Measurements from ENCODE around the gene INPP5K. TPM values are rescaled to one million over a fixed set of nuclear protein-coding genes. Genes with fewer than 3 reads are reported as not detected.

The INPP5K gene
- total RNA-seq, 1 donor from 2014 or later: 19.4 TPM

DNA sequence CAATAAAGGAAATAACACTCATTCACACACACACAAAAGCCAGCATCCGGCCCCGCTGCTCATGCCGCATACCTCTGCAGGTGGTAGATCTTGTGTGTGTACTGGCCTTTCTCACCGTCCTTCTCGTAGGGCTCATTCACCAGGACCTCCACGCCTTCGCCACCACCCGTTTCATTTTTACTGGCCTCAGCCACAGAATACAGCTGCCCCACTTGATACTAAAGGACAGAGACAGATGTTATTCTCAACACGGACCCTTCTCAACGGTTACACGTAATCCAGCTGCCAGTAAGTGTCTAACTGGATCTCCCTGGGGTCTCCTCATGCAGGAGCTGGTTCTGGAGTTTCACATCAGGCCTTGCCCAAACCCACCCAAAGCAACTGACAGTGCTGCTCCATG lies 36.5 kb upstream of the INPP5K start:
- Mint-ChIP-seq H3K36me3 (ENCODE audit: low read depth) (peaks cover 7% of the 10 kb centered on the region), H3K27me3 (ENCODE audit: low read depth) (no peaks in the 10 kb centered on the region), H3K27ac (ENCODE audit: unreplicated experiment) (no peak overlapping the region), H3K9me3 (no peaks in the 10 kb centered on the region), H3K4me3 (no peak overlapping the region), H3K4me1 (peaks cover 11% of the 10 kb centered on the region)
- TF ChIP-seq, protein P1, sequence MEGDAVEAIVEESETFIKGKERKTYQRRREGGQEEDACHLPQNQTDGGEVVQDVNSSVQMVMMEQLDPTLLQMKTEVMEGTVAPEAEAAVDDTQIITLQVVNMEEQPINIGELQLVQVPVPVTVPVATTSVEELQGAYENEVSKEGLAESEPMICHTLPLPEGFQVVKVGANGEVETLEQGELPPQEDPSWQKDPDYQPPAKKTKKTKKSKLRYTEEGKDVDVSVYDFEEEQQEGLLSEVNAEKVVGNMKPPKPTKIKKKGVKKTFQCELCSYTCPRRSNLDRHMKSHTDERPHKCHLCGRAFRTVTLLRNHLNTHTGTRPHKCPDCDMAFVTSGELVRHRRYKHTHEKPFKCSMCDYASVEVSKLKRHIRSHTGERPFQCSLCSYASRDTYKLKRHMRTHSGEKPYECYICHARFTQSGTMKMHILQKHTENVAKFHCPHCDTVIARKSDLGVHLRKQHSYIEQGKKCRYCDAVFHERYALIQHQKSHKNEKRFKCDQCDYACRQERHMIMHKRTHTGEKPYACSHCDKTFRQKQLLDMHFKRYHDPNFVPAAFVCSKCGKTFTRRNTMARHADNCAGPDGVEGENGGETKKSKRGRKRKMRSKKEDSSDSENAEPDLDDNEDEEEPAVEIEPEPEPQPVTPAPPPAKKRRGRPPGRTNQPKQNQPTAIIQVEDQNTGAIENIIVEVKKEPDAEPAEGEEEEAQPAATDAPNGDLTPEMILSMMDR (conservative IDR thresholded peaks at IDR 0.05): no peak
- no peak for DNase-seq (ENCODE audit: low read depth, low spot score)

DNA sequence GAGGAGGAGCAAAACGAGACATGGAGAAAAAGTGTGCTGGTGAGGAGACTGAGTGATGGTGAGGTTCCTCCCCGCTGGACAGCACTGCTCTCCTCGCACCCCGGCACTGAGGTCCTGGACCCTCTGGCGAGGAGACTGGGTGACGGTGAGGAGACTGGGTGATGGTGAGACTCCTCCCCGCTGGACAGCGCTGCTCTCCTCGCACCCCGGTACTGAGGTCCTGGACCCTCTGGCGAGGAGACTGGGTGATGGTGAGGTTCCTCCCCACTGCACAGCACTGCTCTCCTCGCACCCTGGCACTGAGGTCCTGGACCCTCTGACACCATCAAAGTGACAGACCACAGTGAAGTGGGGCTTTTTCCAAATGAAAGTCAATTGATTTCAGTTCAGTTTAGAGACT lies 35.3 kb upstream of the INPP5K start:
- TF ChIP-seq, protein P1 (conservative IDR thresholded peaks at IDR 0.05): no peak
- no peak overlapping the region for H3K27ac Mint-ChIP-seq (ENCODE audit: unreplicated experiment)
- H3K4me3 Mint-ChIP-seq: no peak overlapping the region
- H3K9me3 Mint-ChIP-seq: no peaks in the 10 kb centered on the region
- H3K36me3 Mint-ChIP-seq (ENCODE audit: low read depth): peaks cover 7% of the 10 kb centered on the region
- peaks cover 4% of the 10 kb centered on the region for H3K4me1 Mint-ChIP-seq
- no peaks in the 10 kb centered on the region for H3K27me3 Mint-ChIP-seq (ENCODE audit: low read depth)
- no peak for DNase-seq (ENCODE audit: low read depth, low spot score)

DNA sequence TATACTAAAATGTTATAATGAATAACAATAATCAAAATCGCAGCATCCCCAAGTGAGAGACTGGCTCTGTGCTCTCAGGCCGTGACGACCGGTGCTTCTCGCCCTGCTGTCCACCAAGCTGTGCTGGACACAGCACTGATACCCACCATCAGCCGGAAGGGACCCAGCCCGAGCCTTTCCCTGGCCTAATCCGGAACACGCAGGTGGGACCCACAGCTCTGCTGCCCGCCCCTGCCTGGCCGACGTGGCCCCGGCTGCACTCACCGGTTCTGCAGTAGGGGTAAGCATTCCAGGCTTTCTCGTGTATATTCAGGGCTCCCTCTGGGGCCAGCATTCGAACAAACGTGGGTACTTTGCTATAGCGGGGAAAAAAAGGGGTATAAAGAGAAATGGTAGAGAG lies 31.6 kb upstream of the INPP5K start:
- H3K4me3 Mint-ChIP-seq: no peak overlapping the region
- H3K9me3 Mint-ChIP-seq: no peaks in the 10 kb centered on the region
- TF ChIP-seq, protein P1 (conservative IDR thresholded peaks at IDR 0.05): no peak
- H3K4me1 Mint-ChIP-seq: no peaks in the 10 kb centered on the region
- no peak for DNase-seq (ENCODE audit: low read depth, low spot score)
- peaks cover 12% of the 10 kb centered on the region for H3K36me3 Mint-ChIP-seq (ENCODE audit: low read depth)
- no peak overlapping the region for H3K27ac Mint-ChIP-seq (ENCODE audit: unreplicated experiment)
- no peaks in the 10 kb centered on the region for H3K27me3 Mint-ChIP-seq (ENCODE audit: low read depth)

DNA sequence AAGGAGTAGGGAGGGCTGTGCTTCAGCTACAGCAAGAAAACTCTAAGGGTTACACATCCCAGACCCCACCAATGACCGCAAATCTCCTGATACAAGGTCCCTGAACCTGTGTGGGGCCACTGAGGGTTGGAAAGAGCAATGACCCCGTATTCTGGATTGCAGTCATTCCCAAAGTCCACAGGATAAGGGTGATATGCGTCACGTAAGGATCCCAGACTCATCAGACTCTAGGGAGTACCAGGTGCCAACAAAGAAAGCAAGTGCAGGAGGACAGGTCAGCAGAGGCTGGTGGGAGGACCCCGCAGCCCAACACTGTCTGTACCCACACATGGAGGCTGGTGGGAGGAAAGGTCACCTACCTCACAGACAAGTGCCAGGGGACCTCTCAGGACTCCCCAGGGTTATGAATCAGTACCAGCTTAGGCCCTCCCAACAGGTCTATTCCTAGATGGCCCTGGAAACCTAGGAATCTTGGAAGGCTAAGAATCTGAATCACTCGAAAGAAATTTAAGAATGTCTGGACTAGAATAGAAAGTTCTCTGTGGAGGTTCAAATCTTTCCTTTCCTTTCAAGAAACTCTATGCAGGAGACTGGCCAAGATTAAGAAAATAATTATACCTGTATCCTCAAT lies 30.0 kb upstream of the INPP5K start:
- Mint-ChIP-seq H3K4me1 (no peaks in the 10 kb centered on the region), H3K27ac (ENCODE audit: unreplicated experiment) (no peak overlapping the region), H3K9me3 (no peaks in the 10 kb centered on the region), H3K27me3 (ENCODE audit: low read depth) (no peaks in the 10 kb centered on the region), H3K36me3 (ENCODE audit: low read depth) (peaks cover 12% of the 10 kb centered on the region), H3K4me3 (no peak overlapping the region)
- TF ChIP-seq, protein P1 (conservative IDR thresholded peaks at IDR 0.05): no peak
- DNase-seq (ENCODE audit: low read depth, low spot score): no peak

DNA sequence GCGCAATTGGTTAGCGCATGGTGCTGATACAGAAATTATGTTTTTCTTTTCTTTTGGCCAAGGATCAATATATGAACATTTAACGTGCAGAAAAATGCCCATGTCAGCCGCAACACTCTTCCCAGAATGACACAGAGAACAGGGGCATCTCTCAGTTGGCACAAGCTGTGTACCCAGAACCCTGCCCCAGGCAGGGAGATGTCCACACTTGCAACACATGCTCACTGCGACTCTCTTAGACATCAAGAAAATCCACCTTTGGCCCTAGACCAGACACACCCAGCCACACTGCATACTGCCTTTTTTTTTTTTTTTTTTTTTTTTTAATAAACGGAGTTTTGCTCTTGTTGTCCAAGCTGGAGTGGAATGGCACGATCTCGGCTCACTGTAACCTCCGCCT lies 29.2 kb upstream of the INPP5K start:
- H3K27me3 Mint-ChIP-seq (ENCODE audit: low read depth): no peaks in the 10 kb centered on the region
- TF ChIP-seq, protein P1 (conservative IDR thresholded peaks at IDR 0.05): no peak
- H3K36me3 Mint-ChIP-seq (ENCODE audit: low read depth): peaks cover 8% of the 10 kb centered on the region
- no peaks in the 10 kb centered on the region for H3K4me1 Mint-ChIP-seq
- H3K27ac Mint-ChIP-seq (ENCODE audit: unreplicated experiment): no peak overlapping the region
- no peak for DNase-seq (ENCODE audit: low read depth, low spot score)
- H3K9me3 Mint-ChIP-seq: no peaks in the 10 kb centered on the region
- H3K4me3 Mint-ChIP-seq: no peak overlapping the region

All from neural crest cell (in vitro differentiated cells).